GM19438 (cell line): ENCODE measurements around the gene NCAPH2.

Experiments used
- ATAC-seq: cut with Tn5 transposase; IDR thresholded peaks from one replicate; pipeline ENCODE4 v1.9.1; 2021; ENCODE audit warnings: low read depth; ENCODE audit not compliant: unreplicated experiment

NCAPH2 gene

GRCh38 chr22:50507991-50508884 is at the start of gene NCAPH2:
Gene NCAPH2 (plus strand): TSS chr22:50508224. CDS start chr22:50508338, 114 bp downstream.
- ATAC-seq: peak; percentile 55

- no peak for ATAC-seq
Measured at GRCh38 chr22:50459016-50459415, 49.0 kb upstream of the NCAPH2 start.

- ATAC-seq: no peak
Measured at GRCh38 chr22:50459496-50460140, 48.4 kb upstream of the NCAPH2 start.

GRCh38 chr22:50460938-50461337 is 47.1 kb upstream of the NCAPH2 start:
- no peak for ATAC-seq

DNA sequence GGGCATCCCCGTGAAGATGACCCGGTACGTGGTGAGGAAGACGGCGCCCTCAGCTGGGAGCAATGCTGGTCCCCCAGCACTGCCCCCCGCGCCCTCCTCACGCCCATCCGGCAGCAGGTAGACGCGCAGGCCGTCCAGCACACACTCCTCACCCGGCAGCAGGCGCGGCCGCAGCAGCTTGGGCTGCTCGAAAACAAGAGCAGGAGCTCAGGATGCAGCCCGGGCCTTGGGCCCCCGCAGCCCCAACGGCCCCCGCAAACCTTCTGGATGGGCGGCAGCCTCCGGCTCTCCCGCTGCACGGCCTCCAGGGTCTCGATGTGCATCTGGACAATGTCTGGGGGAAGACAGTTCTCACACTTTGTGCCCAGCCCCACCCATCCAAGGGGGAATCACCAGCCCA is 46.5 kb upstream of the NCAPH2 start:
- no peak for ATAC-seq

- ATAC-seq: no peak
Measured at GRCh38 chr22:50461979-50462540, 46.0 kb upstream of the NCAPH2 start.

GRCh38 chr22:50463188-50463900 is 44.7 kb upstream of the NCAPH2 start:
- ATAC-seq: no peak

DNA sequence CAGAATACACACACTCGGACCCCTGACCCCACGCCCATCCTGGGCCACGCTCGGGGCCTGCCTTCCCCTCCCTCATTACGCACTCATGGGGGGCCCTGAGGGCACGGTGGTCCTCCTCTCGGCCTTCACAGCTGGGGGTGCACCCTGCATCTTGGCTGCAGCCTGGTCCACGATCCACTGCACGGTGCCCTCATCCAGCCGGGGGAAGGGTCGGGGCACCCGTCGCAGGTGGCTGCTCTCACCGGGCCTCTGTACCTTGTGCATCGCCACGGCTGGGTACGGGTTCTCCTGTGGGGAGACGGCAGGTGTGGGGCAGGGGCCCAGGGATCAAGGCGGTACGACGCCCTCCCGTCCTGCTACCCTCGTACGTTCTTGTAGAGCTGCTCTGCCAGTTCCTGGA is 43.6 kb upstream of the NCAPH2 start:
- ATAC-seq: no peak

- ATAC-seq: no peak
Measured at GRCh38 chr22:50465066-50465930, 42.7 kb upstream of the NCAPH2 start.

GRCh38 chr22:50467341-50467740 is 40.7 kb upstream of the NCAPH2 start:
- ATAC-seq: no peak

- no peak for ATAC-seq
Measured at GRCh38 chr22:50467773-50468440, 40.1 kb upstream of the NCAPH2 start.

- no peak for ATAC-seq
Measured at GRCh38 chr22:50468626-50469025, 39.4 kb upstream of the NCAPH2 start.

GRCh38 chr22:50469377-50470305 is 38.4 kb upstream of the NCAPH2 start:
- peak; percentile 62 for ATAC-seq

GRCh38 chr22:50470491-50470890 is 37.5 kb upstream of the NCAPH2 start:
- ATAC-seq: peak; percentile 1

- no peak for ATAC-seq
Measured at GRCh38 chr22:50471197-50471847, 36.7 kb upstream of the NCAPH2 start.

DNA sequence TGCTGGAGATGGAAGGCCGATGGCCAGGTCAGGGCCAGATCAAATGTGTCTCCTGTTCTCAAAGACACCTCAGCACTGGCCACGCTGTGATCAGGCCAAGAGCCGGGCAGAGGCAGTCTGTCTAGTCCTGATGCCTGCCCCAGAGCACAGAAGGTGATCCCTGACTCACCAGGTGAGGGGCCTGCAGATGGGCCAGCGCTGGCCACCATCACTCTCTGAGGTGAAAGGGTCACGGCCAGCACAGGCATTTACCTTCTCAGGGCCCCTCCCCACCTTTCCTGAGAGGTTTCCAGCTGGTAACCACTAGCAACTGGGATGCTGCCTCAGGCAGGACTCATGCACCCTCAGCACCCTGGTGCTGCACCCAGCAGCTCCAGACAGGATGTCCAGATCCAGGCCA is 36.1 kb upstream of the NCAPH2 start:
- ATAC-seq: no peak

- no peak for ATAC-seq
Measured at GRCh38 chr22:50473088-50473487, 34.9 kb upstream of the NCAPH2 start.
